GM19238 (cell line): ENCODE measurements around the gene VPS41.

Source experiments
- DNase-seq: peaks from one replicate; pipeline ENCODE4 v3.0.0; 2011; ENCODE audit warnings: low spot score; ENCODE audit not compliant: insufficient read length

Gene VPS41

GRCh38 chr7:38817526-38817925 is 91.5 kb downstream of the VPS41 start:
- no peak for DNase-seq

GRCh38 chr7:38813768-38814167 is 95.2 kb downstream of the VPS41 start:
- no peak for DNase-seq

DNA sequence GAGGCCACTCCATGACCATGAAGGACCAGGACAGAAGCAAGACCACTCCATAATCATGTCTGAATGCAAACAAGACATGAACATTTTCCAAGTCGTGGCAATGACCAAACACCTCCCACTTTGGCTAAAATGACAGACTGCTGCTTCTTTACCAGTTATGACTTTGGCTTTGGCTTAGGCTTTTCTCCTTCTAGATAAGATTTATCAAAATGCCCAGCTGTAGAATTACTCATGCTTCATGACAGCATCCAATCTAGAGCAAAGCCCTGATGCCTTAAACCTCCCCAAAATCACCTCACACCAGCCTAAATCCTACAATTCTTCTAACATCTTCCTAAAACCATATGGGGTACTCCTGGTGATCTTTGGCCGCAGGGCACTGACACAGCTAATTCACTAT is 102.1 kb downstream of the VPS41 start:
- no peak for DNase-seq

- no peak for DNase-seq
Observed at GRCh38 chr7:38801786-38802185, 107.2 kb downstream of the VPS41 start.

- no peak for DNase-seq
Observed at GRCh38 chr7:38798552-38799267, 110.3 kb downstream of the VPS41 start.

DNA sequence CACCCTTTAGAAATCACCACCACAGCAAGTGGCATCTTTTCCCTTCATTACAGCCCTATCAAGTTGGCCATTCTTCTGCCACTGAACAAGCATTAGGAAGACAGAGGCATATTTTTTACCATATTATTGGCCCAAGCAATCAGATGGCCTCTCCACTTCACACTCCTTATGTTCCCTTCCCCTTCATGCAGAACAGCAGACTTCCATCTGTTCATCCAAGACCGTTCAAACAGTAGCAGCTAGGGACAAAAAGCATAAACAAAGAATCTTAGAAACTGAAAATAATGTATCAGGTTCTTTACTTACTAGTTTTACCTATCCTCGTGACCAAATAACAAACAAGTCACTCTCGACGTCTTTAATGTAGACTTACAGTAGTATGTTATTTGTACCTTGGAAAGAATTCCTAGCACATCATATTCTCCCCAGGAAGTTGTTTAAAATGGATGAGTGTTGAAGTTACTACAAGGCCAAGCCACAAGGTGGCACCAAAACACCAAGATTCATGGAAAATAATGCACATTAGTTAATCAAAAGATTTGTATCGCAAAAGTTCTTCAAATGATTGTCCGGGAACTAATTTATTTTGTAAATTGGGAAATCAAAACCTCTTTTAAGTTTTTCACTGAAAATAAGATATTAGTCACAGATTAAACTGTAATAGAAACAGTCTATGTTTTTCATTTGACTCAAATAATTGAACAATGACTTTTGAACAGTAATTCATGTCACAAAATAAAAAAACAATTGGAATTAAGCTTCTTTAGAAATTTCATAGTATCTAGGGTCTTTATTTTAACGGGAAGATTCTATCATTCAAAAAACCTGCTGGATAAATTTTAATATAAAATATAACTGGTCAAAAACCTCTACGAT is 112.1 kb downstream of the VPS41 start:
- DNase-seq, result no peak

DNA sequence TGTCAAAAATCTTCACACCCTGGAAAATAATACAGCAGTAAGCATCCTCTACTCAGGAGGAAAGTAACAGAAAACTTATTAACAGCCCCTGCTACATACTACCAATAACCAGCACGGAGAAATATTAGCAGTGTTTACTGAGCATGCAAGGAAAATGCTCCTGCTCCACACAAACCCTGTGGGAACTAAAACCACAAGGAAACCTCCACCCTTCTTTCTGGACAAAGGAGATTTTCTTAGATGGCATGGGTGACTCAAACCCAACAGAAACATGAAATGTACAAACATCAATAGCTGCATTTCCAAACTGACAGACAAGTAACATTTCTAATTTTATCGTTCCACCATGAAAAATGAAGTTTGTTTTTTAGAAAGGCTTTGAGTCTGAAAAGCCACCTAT is 113.4 kb downstream of the VPS41 start:
- DNase-seq, result no peak

- no peak for DNase-seq
Observed at GRCh38 chr7:38781991-38782390, 127.0 kb downstream of the VPS41 start.

DNA sequence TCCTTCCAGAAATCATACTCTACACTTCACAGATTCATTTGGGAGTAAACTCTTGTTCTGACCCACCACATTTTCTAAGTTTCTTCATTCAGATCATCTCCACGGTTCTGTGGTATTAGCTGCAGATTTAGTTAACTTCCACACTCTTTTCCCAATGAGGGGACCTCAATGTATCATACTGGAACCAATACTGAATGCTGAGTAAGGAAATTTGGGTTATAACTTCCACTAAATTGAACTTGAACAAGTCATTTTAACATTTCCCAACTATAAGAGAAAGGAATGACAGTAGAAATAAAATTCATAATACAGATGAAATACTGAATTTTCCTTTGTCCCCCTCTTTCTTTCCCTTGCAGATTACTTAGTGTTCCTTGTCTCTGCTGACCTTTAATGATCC is 131.4 kb downstream of the VPS41 start:
- no peak for DNase-seq

DNA sequence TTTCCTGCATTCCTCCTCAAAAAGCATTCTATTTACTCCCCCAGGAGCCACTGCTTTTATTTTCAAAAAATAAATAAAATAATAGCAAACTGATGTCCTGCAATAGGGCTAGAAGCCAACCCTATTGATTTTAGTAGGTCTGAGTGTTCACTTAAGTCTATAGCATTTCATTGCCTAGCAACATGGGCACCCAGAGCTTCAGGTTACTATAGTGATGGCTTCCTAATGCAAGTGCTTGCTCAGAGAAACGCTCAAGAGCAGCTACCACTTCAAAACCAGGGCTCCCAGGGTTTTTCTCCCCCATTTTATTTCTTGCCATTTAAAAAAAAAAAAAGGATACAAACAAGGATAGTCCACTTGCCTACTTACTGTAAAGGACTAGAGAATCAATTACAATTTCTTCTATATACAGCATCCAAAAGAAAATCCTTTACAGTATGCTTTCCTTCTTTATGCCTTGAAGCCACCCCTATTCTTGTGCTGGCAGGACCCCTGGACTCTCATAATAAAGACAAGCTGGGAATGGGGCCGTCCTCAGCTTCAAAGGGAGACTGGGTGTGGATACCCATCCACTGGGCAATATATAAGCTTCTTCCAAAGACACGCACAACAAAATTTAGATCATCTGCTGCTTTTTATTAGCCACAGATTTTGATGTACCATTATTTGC is 133.3 kb downstream of the VPS41 start:
- DNase-seq, result no peak

DNA sequence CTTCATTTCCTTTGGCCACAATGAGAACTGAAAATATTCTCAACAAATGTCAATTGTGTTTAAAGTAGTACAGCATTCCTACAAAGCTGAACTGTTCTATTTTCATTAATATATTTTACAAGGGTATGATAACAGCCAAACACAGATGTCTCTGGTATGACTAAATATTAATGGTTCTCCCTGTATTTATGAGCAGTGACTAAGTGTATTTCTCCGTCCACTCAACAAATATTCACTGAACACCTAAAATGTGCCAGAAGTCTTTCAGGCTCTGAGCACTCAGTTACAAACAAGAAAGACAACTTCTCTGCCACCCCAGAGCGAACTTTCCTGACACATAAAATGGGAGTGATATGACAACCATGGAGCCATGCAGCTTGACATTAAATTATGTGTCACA is 135.6 kb downstream of the VPS41 start:
- no peak for DNase-seq

DNA sequence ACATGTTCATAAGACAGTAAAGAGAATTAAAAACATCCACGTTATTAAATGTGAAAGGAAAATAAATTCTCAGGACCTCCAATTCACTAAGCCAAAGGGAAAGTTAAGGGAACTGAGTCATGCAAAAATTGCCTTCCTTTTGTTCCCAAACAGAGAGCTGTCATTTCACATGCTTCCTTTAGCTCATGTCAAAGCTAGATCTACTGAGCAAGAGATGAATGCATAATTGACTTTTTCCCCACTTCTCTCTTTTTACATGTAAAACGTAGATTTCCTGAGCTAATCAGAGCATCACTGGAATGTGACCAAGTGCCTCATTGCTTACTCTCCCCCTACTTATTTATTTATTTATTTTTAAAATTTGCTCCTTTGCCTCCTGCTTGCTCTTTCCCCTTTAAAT is 148.8 kb downstream of the VPS41 start:
- no peak for DNase-seq

GRCh38 chr7:38759028-38759427 is 150.0 kb downstream of the VPS41 start:
- no peak for DNase-seq

- no peak for DNase-seq
Observed at GRCh38 chr7:38757931-38758330, 151.1 kb downstream of the VPS41 start.

- no peak for DNase-seq
Observed at GRCh38 chr7:38756521-38756920, 152.5 kb downstream of the VPS41 start.

DNA sequence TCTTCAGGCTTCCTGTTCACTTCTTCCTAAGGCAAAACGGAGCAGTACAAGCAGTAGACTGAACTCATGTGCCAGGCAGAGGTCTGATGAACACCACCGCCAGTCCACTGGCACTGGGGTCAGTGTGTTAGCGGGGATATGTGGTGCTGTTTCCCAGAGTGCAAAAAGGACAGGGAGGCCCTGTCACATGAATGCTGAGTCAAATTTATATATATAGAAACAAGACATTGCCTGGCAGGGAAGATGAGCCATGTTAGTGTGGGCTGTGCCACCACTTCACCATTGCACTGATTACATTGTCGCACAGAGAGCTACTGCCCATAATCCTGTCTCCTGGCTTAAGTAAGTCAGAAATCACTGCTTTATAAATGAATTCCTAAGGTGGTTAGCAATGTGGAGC is 155.6 kb downstream of the VPS41 start:
- DNase-seq, result no peak

- no peak for DNase-seq
Observed at GRCh38 chr7:38751416-38751815, 157.6 kb downstream of the VPS41 start.

GRCh38 chr7:38748056-38748610 is 160.9 kb downstream of the VPS41 start:
- DNase-seq, result no peak

- DNase-seq, result no peak
Observed at GRCh38 chr7:38746438-38746837, 162.6 kb downstream of the VPS41 start.

DNA sequence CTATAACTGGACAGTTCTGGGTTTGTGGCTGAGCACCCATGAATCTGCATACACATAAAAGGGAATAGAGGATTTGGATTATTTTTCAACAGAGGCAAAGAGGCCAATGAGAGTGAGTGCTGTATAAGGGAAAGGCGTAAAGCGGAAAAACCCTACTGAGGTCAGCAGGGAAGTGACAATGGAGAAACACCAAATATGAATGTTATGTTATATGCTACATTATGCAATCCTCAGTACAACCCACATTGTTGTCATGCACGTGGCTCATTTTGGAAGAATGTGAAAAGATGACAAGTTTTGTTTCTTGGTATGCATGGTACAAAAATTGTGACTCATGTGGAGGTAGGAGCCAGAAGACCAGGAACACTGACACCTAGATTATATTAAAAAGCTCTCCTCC is 164.2 kb downstream of the VPS41 start:
- no peak for DNase-seq

DNA sequence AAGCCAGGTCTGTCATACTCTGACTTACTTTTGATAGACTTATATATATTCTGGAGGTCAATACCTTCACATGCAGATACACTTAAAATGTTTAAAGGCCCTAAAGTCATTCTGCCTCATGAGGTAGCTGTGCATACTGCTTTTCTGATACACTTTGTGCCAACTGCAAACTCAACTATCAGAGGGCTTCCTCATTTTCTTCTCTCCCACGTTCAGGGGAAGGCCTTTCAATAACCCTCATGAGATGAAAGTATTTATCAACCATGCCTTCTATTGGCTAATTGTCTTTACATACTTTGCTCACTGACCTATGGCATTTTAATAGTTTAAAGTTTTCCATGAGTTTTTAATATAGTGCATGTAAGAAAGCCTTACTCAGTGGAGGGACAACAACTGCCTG is 165.1 kb downstream of the VPS41 start:
- no peak for DNase-seq

DNA sequence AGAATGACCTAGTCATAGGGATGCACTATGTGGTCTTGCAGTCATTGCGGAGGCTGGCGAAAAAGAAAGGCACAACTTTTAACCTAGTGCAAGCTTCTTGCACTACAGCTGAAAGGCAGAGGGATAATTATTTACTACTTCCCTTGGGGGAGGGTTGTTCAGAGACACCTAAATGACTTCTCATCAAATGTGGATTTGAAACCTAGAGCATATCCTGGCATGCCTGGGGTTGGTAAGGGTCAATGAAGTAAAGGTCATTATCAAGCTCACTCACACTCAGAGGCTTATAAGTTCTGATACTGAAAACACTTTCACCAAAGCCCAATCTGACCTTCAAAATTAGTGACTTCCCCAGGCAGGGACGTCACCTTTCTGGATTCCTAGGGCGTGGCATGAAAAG is 168.9 kb downstream of the VPS41 start:
- no peak for DNase-seq
